Measurements from ENCODE around the gene ERN1.
A peak's percentile ranks its signal among the peaks of the same experiment; 100 is the strongest.
"Not testable (repeated sequence)": the region's sequence is repeated elsewhere in the genome, so short reads cannot be mapped to it uniquely, and the experiment has no call there.

The ERN1 gene

DNA sequence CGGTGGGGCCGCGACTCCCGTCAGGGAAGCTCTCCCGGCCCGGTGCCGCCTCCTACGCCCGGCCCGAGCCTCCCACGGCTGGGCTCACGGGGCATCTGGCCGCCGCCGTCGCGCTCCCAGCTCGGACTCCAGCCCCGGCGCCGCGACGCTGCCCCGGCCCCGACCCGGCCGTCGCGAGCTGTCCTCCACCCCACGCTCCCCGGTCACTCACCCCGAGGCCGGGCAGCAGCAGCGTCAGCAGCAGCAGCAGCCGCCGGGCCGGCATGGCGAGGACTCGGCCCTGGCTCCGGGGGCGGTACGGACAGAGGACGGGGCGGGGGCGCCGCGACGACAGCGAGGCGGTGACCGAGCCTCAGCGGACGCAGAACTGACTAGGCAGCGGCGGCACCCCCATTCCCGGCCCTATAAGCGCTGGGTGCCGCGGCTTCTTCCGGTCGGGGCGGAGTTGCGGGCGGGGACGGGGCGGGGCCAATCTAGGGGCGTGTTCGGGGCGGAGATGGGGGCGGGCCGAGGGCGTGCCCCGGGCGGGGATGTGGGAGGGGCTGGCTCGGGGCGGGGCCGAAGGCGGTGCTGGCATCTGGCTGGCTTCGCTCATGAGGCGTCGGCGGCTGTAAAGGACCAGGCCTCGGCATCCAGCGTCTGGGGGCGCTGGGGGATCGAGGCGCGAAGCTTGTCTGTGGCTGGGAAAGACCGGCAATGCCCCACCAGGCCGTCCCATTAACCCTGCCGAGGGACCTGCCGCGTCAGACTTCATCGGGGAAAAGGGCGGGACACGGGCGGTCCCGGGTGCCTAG lies at the start of gene ERN1:
Gene ERN1, minus strand, starts transcription at position 380 of the 794 bp plus-strand sequence. Its CDS starts 115 bp downstream, at position 265.
- DNase-seq (ENCODE audit: low read depth in 2 of 3, low spot score in 2 of 3) = peak; percentile 77 to 94 (median 84)

DNA sequence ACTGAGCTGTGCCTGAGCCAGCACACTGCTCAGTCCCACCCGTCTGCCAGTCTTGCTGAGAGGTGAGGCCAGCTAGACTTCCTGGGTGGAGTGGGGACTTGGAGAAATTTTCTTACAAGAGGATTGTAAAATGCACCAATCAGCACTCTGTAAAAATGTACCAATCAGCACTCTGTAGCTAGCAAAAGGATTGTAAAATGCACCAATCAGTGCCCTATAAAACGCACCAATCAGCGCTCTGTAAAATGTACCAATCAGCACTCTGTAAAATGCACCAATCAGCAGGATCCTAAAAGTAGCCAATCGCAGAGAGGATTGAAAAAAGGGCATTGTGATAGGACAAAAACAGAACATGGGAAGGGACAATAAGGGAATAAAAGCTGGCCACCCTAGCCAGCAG lies 49.1 kb upstream of the ERN1 start:
- not testable (repeated sequence) for DNase-seq (ENCODE audit: low read depth in 2 of 3, low spot score in 2 of 3)

DNA sequence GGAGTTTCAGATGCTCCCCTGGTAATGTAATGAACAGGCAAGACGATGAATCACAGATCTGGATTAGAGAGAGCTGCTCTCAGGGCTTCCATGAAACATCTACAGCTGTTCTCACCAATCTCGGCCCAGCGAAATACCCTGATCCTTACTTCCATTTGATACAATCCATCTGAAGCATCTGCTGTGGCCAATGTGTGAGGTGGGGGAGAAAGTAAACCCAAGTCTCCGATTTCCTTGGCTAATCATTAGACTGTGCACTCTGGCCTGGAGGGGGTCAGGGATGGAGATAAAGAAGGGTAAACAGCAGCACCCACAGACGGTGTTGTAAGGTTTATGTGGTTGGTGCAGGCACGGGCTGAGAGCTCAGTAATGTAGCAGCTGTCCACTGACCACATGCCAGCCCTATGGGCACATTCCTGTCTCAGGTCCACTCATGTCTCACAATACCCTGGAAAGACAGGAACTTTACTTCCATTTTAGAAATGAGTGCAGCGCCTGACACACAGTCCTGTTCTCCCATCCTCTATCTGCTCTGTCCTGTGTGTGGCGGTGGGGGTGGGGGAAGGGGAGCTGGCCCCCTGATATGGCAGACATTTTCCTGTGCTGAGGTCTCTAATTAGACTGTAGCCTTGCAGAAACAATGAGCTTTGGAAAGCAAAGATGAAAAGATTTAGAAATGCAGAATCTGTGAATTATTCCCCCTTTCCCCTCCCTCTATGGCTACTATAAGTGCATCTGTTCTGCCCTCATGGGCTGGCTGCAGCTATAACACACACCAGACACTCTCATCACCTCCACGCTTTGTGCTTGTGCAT lies 48.3 kb upstream of the ERN1 start:
- no peak for DNase-seq (ENCODE audit: low read depth in 2 of 3, low spot score in 2 of 3)

DNA sequence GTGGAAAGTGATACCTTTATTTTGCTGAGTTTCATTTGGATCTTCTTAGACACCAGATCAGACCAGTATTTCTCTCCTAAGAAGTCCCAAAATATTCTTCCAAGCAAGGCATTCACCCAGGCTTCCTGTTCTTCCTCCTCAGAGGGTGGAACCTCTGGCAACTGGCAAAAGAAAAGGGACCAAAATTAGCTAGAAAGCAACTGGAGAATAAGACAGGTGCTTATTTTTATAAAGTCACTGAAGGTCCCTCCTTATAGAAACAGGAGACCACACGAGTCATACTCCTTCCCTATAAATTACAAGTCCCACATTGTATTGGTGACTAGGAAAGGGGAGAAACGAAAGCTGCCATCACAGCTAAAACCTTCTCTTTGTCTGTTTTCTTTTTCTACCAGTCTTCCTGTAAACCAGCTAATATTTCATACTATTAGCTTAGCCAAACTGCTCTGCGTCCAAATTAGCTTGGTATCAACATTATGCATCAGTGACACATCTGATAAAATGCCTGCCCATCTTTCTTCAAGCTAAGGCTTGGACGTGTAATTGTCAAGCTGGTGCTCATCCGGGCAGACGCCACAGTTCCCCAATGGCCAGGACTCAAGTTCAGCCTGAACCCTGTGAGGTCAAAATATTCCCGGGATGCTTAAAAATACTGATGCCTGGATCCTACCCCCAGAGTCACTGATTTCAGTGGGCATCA lies 47.5 kb upstream of the ERN1 start:
- DNase-seq (ENCODE audit: low read depth in 2 of 3, low spot score in 2 of 3) = no peak

DNA sequence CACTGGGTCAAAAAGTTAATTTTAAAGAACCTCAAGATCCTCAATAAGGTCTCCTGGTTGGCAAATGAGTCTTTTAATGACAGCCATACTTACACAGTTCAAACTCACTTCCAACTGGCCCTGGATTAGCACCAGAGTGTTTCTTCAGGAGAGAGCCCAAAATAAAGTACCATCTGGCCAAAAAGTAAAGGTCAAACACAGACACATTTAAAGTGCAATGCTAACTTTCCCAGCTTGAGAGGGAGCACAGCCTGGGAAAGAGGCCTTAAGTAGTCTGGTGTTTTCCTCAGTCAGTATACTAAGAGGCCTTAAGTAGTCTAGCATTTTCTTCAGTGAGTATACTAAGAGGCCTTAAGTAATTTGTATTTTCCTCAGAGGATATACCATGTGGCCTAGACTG lies 46.6 kb upstream of the ERN1 start:
- DNase-seq (ENCODE audit: low read depth in 2 of 3, low spot score in 2 of 3) = no peak

DNA sequence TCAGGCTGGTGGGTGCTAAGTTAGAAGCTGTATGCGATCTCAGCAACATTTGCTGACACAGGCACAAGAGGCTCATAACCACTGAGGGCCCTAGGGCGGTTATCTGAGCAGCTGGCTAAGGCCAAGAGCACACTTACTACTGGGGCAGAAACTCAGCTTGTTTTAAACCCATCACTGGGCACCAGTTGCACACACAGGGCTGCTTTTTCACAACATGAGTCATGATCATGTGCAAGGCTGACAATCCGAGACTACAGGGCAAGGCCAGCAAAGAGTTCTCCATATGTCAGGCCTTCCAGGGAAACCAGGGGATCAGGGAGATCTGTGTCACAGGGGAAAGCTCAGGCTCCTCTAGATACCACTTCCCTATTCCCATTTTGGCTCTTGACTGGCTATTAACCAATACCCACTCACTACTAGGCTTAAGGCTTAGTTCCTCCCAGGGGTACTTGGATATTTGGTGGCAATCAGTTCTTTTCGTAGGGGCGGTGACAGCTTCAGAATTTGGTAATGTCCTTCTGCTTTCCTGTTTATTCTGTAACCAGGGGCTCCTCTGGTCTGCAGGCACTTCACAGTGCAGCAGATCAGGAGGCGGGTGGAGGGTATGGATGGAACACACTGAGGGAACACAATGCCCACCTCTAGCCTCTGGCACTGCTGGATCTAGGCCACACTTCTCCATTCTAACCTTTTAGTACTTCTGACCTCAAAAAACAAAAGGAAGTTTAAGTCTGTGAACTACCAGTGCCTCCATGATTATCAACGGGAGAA lies 44.9 kb upstream of the ERN1 start:
- DNase-seq (ENCODE audit: low read depth in 2 of 3, low spot score in 2 of 3) = no peak

DNA sequence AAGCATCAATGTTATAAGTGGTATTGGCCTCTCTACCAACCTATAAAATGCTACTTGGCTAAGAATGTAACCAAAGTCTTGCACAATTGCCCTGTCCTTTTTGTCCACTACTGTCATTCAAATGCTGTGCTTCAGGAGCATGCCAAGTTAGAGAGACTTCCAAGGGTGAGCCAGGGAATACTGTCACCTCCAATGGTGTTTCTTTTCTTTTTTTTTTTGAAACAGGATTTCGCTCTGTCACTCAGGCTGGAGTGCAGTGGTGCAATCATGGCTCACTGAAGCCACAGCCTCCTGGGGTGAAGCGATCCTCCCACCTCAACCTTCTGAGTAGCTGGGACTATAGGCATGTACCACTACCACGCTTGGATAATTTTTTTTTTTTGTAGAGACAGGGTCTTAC lies 43.7 kb upstream of the ERN1 start:
- DNase-seq (ENCODE audit: low read depth in 2 of 3, low spot score in 2 of 3) = no peak

DNA sequence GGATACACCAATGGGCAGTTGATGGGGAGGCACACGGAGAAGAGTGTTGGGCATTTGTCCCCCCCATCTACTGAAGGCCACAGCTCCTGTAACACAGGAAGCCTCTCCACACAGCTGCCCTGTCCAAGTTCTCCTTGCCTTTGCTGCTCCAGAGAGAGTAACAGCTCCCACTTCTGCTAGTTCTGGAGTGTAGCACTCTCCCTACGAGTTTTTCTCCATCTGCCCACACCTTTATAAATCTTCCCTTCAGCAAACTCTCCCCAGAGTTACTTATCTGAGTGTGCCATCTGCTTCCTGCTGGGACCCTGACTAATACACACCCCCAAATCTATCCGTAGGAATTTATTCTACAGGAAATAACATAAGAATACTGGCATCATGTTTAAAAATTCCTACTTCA lies 42.6 kb upstream of the ERN1 start:
- DNase-seq (ENCODE audit: low read depth in 2 of 3, low spot score in 2 of 3) = no peak

DNA sequence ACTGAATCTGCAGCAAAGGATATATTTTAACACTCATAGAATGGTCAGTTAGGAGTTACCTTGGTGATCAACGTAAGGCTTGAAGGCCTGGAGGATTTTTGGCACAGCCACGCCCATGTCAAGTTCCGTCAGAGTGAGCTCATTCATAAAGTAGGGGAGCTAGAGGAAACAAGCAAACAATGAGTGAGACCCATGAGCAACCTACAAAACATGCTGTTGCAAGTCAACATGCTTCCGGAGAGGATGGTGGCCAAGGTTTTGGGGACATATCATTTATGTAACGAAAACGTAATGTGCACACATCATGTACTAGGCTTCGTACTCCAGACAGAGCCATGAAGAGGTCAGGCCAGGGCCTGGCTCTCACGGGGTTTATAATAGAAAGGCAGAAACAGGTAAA lies 41.1 kb upstream of the ERN1 start:
- no peak for DNase-seq (ENCODE audit: low read depth in 2 of 3, low spot score in 2 of 3)

DNA sequence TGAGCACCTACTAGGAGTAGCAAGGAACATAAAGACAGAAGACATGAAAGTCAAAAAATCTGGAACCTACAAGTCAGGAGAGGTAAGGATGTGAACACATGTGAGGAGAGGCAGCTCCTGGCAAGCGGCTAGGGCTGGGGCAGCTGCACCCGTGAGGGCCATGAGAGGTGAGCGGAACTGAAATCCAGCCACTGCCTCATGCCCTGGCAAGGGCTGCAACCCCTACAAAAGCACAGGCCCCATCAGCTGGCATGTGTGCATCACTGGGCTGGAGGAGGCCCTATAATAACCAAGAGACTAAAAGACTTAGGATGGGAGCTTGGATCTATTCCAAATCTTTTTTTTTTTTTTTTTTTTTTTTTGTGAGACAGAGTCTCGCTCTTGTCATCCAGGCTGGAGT lies 40.3 kb upstream of the ERN1 start:
- no peak for DNase-seq (ENCODE audit: low read depth in 2 of 3, low spot score in 2 of 3)

DNA sequence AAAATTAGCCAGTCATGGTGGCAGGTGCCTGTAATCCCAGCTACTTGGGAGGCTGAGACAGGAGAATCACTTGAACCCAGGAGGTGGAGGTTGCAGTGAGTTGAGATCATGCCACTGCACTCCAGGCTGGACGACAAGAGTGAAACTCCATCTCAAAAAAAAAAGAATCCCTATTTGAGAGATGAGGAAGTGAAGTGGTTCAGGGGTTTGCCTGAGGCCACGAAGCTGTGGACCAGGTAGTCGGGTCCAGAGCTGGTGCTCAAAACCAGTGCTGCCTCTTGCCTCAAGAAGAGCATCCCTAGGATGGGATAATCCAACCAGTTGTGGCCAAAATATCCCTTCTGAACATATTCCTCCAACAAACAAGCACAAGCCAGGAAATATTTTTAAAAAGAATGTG lies 37.7 kb upstream of the ERN1 start:
- DNase-seq (ENCODE audit: low read depth in 2 of 3, low spot score in 2 of 3) = not testable (repeated sequence)

DNA sequence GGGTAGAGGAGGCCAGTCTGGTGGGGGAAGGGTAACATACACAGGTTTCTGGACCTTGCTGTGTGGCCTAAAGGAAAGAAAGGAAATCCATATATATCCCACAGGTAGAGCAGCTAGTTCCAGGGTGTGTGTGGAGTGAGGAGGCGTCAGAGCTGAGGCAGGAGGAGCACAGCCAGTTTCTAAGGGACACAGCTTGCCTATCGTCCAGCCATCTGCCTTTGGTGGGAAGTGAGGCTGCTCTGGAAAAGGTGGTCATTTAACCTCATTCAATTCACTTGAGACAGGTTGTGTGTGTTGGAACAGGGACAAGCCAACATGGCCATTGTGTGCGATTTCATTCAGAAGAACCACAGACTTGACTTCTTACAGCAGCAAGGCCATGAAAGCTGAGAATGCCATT lies 36.9 kb upstream of the ERN1 start:
- no peak for DNase-seq (ENCODE audit: low read depth in 2 of 3, low spot score in 2 of 3)

DNA sequence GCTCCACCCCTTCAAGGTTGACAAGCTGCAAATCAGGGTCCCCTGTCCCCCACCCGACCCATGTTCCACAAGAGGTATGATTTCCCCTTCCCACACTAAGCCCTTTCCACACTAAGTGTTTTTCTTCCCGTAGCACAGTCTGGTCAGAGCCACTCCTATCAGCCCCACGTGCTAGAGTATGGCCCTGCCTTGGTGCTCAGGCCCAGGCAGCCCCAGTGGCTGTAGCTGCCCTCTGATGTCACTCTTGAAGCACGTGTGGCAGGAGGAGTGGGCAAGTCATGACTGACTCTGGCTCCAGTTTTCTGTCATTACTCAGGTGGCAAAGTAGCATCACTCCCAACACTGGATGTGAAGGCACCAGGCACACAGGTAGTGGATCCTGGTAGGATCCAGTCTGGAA lies 35.4 kb upstream of the ERN1 start:
- no peak for DNase-seq (ENCODE audit: low read depth in 2 of 3, low spot score in 2 of 3)

DNA sequence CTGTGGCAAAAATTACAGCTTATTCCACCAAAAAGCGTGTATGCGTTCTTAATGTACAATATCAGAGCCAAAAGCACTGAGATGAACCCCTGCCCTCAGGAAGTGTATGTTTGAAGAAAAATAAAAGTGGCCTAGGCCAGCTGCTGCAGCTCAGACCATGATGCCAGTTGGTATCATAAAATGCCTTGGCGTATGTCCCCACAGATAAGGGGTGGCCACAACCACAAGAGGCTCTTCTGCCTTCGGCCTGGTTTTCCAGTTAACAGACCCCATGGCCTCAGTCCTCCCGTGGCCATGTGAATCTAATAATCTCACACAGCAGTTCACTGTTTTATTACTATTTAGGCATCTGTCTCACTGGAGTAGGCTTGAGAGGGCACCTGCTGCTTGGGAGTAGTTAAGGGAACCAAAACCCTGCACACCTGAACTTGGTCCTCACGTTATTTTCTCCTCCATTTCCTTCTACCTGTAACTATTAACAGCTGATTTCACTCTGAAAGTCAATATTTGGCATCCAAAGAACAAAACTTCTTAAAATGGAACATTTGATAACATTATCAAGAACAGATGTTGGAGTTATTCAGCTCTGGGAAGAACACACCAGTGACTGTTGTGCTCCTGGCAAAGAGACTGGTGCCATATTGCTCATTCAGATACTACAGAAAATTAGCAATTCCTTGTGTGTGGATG lies 34.8 kb upstream of the ERN1 start:
- DNase-seq (ENCODE audit: low read depth in 2 of 3, low spot score in 2 of 3) = no peak

DNA sequence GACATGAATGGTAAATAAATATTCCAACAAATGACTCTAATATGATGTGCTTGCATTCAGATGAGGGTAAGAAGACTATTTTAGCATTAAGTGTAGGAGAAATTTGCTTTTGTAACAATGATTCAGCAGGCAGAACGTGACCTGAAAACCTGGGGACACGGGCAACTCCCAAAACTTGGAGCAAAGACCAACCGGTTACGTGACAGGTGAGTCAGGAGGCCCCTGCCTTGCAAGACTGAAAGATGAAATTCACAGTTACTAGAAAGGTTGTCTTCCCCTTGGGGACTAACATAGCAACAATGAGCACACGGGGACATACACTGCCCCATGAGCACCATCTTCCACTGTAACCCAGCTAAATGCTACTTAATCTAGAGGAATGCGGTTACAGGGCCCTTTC lies 33.5 kb upstream of the ERN1 start:
- no peak for DNase-seq (ENCODE audit: low read depth in 2 of 3, low spot score in 2 of 3)

DNA sequence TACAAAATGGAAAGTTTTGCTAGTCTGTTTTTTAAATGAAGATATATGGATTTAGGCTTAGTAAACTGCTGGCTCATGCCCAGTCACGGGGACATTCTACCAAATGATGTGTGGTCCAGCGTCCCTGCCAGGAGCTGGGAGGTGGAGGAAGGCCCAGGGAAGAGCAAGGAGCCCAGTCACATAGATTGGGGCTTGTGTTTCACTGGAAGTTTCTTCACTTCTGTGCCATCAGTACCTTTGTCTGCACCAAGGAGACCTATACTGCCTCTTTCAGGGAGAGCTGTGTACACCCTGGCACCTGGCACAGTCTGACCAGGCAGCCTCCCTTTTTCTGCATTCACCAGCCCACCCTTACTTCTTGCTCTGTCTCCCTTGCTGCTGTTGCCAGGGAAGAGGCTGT lies 32.6 kb upstream of the ERN1 start:
- DNase-seq (ENCODE audit: low read depth in 2 of 3, low spot score in 2 of 3) = no peak

DNA sequence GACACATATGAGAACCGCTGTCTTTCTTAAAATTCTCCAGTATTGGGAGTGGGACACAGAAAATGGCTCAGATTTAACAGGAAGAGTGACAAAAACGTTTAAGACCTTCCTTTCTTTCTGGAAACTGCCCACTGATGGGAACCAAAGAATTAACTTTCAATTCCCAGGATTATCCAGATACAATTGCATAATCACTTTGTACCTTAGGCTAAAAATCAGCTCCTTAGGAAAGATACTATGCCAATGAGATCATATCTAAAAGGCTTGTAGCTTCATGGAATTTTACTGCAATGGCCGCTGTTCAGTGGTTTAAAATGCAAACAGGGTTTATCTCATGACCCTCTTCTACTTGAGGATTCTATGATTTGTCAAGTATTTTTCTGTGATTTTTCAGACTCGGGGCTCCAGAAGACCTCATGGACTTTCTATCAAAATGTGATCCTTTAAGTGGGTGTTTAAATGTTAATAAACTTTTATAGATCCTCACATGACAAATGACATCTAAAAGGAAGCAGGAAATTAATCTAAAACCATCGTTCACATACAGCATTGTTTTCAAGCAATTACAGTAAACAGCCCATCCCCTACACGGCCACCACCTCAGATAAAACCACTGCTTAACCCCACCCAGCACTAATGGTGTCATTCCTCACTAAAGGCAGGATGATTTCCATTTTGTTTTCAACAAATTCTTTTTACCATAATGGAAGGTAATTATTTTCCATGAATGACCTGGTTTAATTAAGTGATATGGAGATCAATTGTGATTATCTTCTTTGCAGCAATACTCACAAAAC lies 31.6 kb upstream of the ERN1 start:
- DNase-seq (ENCODE audit: low read depth in 2 of 3, low spot score in 2 of 3) = no peak

DNA sequence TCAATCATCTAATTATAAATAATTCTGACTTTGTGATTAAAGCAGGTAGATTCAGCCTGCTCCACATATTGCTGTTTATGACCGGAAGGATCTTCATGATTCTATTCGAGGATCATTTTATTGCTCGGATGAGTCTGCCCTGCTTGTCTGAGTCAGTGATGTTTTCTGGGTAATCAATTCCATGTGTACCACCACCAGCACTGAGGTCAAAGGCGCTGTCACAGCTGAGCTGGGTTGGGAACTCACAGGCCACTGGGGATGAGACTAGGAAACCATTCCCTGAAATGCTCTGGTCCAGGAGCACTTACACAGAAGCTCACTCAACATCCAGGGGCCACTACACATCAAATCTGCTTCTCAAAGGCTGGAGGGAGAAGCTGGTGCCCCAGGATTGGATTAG lies 30.4 kb upstream of the ERN1 start:
- DNase-seq (ENCODE audit: low read depth in 2 of 3, low spot score in 2 of 3) = no peak

DNA sequence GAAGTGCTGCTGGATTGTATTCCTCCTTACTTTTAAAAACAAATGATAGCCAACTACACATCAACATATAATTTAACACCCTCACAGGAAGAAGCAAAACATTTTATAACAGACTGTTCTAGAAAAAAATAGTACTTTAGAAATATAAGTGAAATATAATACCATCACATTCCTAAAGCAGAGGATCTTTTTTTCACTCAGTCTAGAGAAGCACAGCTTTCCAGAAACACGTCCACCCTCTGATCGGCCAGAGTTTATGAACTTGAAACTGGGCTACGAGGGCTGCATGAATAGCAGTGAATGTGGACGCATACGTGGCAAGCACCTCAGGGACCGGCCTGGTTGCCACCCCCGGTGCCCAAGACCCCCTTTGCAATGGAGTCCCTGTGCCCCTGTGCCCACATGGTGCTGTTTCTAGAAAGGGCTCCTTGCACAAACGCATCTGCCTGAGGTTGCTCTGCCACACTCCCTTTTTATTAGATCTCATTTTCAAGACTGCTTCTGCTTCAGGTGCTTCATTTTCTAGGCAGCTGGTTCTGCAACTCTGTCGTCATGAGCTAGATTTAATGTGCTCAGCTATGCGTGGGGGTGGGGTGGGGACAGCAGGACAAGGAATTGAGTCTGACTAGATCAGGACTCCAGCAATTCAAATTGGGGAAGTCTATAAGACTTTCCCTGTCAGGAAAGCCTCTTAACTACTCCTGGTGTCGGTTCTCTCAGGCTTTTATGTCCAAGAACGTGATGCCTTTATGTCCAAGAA lies 29.1 kb upstream of the ERN1 start:
- DNase-seq (ENCODE audit: low read depth in 2 of 3, low spot score in 2 of 3) = no peak
